H9 (cell line): ENCODE measurements around the gene DENND1A. TPM values are rescaled to one million over a fixed set of nuclear protein-coding genes. Genes with fewer than 3 reads are reported as not detected.

Source experiments
- DNase-seq: peaks from one replicate; pipeline ENCODE4 v3.0.0-alpha.2; 2017
- H2AFZ ChIP-seq: one replicate; pipeline ENCODE4 v1.6.1; 2013; ENCODE audit warnings: mild to moderate bottlenecking, low read length, control low read depth, moderate library complexity
- H2AK5ac ChIP-seq: 2 replicates; pipeline ENCODE4 v1.6.1; 2013; ENCODE audit warnings: low read length, control low read depth, mixed read lengths; ENCODE audit not compliant: insufficient read length
- H2BK120ac ChIP-seq: one replicate; pipeline ENCODE4 v1.6.1; 2013; ENCODE audit warnings: low read depth, mild to moderate bottlenecking, low read length, control low read depth, inconsistent platforms; ENCODE audit not compliant: poor library complexity, severe bottlenecking
- H2BK12ac ChIP-seq: 2 replicates; pipeline ENCODE4 v1.6.1; 2013; ENCODE audit warnings: low read length, control low read depth, mixed read lengths, low read depth; ENCODE audit not compliant: insufficient read length
- H2BK15ac ChIP-seq: 2 replicates; pipeline ENCODE4 v1.6.1; 2013; ENCODE audit warnings: low read depth, low read length, control low read depth
- H2BK20ac ChIP-seq: one replicate; pipeline ENCODE4 v1.6.1; 2013; ENCODE audit warnings: low read depth, mild to moderate bottlenecking, low read length, control low read depth, inconsistent platforms; ENCODE audit not compliant: poor library complexity, severe bottlenecking
- H2BK5ac ChIP-seq: 2 replicates; pipeline ENCODE4 v1.6.1; 2013; ENCODE audit warnings: low read length, control low read depth, mixed read lengths; ENCODE audit not compliant: insufficient read length
- H3K14ac ChIP-seq: 2 replicates; pipeline ENCODE4 v1.6.1; 2013; ENCODE audit warnings: low read length, control low read depth; ENCODE audit not compliant: insufficient read depth
- H3K18ac ChIP-seq: 2 replicates; pipeline ENCODE4 v1.6.1; 2013; ENCODE audit warnings: low read depth, mild to moderate bottlenecking, mixed read lengths, low read length, control low read depth; ENCODE audit not compliant: insufficient read length
- H3K23ac ChIP-seq: 2 replicates; pipeline ENCODE4 v1.6.1; 2013; ENCODE audit warnings: low read length, control low read depth, mixed read lengths, low read depth; ENCODE audit not compliant: insufficient read length
- H3K23me2 ChIP-seq: 2 replicates; pipeline ENCODE4 v1.6.1; 2013; ENCODE audit warnings: low read depth, mild to moderate bottlenecking, mixed read lengths, low read length, control low read depth; ENCODE audit not compliant: insufficient read length, poor library complexity, severe bottlenecking
- H3K27ac ChIP-seq: 2 replicates; pipeline ENCODE4 v1.5.1; 2013; ENCODE audit warnings: low read length, control low read depth, mixed read lengths, low read depth; ENCODE audit not compliant: insufficient read length
- H3K27me3 ChIP-seq: 2 replicates; pipeline ENCODE4 v1.6.1; 2013; ENCODE audit warnings: low read length, control low read depth, inconsistent platforms; ENCODE audit not compliant: insufficient read depth
- H3K4ac ChIP-seq: 2 replicates; pipeline ENCODE4 v1.6.1; 2013; ENCODE audit warnings: low read depth, mild to moderate bottlenecking, control low read depth, inconsistent platforms, low read length, moderate library complexity
- H3K4me1 ChIP-seq: 2 replicates; pipeline ENCODE4 v1.6.1; 2013; ENCODE audit warnings: low read length, control low read depth, inconsistent platforms; ENCODE audit not compliant: insufficient read depth
- H3K4me2 ChIP-seq: 2 replicates; pipeline ENCODE4 v1.6.1; 2013; ENCODE audit warnings: low read length, control low read depth, mixed read lengths; ENCODE audit not compliant: insufficient read length, insufficient read depth
- H3K56ac ChIP-seq: 2 replicates; pipeline ENCODE4 v1.6.1; 2013; ENCODE audit warnings: low read depth, mild to moderate bottlenecking, mixed read lengths, low read length, control low read depth; ENCODE audit not compliant: insufficient read length
- H3K79me1 ChIP-seq: 2 replicates; pipeline ENCODE4 v1.6.1; 2013; ENCODE audit warnings: low read depth, mild to moderate bottlenecking, moderate library complexity, low read length, control low read depth, inconsistent platforms; ENCODE audit not compliant: insufficient read depth, poor library complexity, severe bottlenecking
- H3K79me2 ChIP-seq: 2 replicates; pipeline ENCODE4 v1.6.1; 2013; ENCODE audit warnings: low read length, control low read depth, inconsistent platforms; ENCODE audit not compliant: insufficient read depth
- H3K9ac ChIP-seq: 2 replicates; pipeline ENCODE4 v1.6.1; 2013; ENCODE audit warnings: low read length, control low read depth, mixed read lengths; ENCODE audit not compliant: insufficient read length; ENCODE audit errors: extremely low read depth
- H3K9me3 ChIP-seq: one replicate; pipeline ENCODE4 v1.6.1; 2013; ENCODE audit warnings: low read depth, low read length, inconsistent platforms; ENCODE audit not compliant: control insufficient read depth
- H3T11ph ChIP-seq: one replicate; pipeline ENCODE4 v1.6.1; 2013; ENCODE audit warnings: mild to moderate bottlenecking, low read length, control low read depth, inconsistent platforms
- H4K20me1 ChIP-seq: one replicate; pipeline ENCODE4 v1.6.1; 2013; ENCODE audit not compliant: control insufficient read depth, insufficient read length, insufficient read depth
- H4K5ac ChIP-seq: 2 replicates; pipeline ENCODE4 v1.6.1; 2013; ENCODE audit warnings: low read depth, mild to moderate bottlenecking, mixed read lengths, low read length, control low read depth; ENCODE audit not compliant: insufficient read length
- H4K8ac ChIP-seq: replicated peaks from 2 replicates; pipeline ENCODE4 v1.6.1; 2013; ENCODE audit warnings: low read length, control low read depth, mixed read lengths, low read depth; ENCODE audit not compliant: insufficient read length
- H4K91ac ChIP-seq: 2 replicates; pipeline ENCODE4 v1.6.1; 2013; ENCODE audit warnings: low read depth, mild to moderate bottlenecking, moderate library complexity, mixed read lengths, low read length, control low read depth; ENCODE audit not compliant: insufficient read length
- H3K27ac Mint-ChIP-seq, 3 experiments: 2 replicates in 2 of 3; 3 replicates in 1 of 3; pipeline ENCODE4 v1.8.0; 2020 to 2021; ENCODE audit warnings: mixed read lengths in 3 of 3, mild to moderate bottlenecking in 1 of 3, moderate library complexity in 1 of 3
- H3K27me3 Mint-ChIP-seq: 2 replicates; pipeline ENCODE4 v1.8.0; 2021; ENCODE audit warnings: low read depth, mild to moderate bottlenecking, moderate library complexity, mixed read lengths
- H3K36me3 Mint-ChIP-seq, 3 experiments: 2 replicates in 2 of 3; 3 replicates in 1 of 3; pipeline ENCODE4 v1.8.0; 2020 to 2021; ENCODE audit warnings: low read depth in 3 of 3, mixed read lengths in 3 of 3; ENCODE audit not compliant: insufficient read depth in 1 of 3
- H3K4me1 Mint-ChIP-seq, 2 experiments: 2 replicates each; pipeline ENCODE4 v1.8.0; 2020; ENCODE audit warnings: mixed read lengths in 2 of 2
- H3K4me3 Mint-ChIP-seq, 2 experiments: 2 replicates in 1 of 2; 3 replicates in 1 of 2; pipeline ENCODE4 v1.8.0; 2020 to 2021; ENCODE audit warnings: mild to moderate bottlenecking in 2 of 2, mixed read lengths in 2 of 2, moderate library complexity in 1 of 2
- H3K9me3 Mint-ChIP-seq, 2 experiments: 2 replicates in 1 of 2; 3 replicates in 1 of 2; pipeline ENCODE4 v1.8.0; 2020; ENCODE audit warnings: mild to moderate bottlenecking in 2 of 2, mixed read lengths in 2 of 2, moderate library complexity in 1 of 2
- CTCF ChIP-seq: fragments of 200-600 bp; sonication (generic); conservative IDR thresholded peaks from 3 replicates; pipeline ENCODE4 v1.8.0; 2021; ENCODE audit warnings: antibody characterized with exemption, mild to moderate bottlenecking
- WGBS: extraction: QIAGEN DNeasy Blood & Tissue Kit; methylation state at CpG from one replicate; pipeline ENCODE4 v1.1.7; 2013; ENCODE audit warnings: missing lambda C conversion rate, low lambda C conversion rate, mixed read lengths; ENCODE audit not compliant: insufficient read length; ENCODE audit errors: extremely low coverage; 5-methylcytosine and 5-hydroxymethylcytosine counted together
- total RNA-seq: library from RNA; stranded (reverse); gene quantifications from 2 replicates; pipeline ENCODE4 v1.2.1, GENCODE V29; 2021

DENND1A gene
- total RNA-seq, 1 experiment from 2014 or later: 20.4 TPM

- H3K79me1 ChIP-seq: peaks cover 3% of the 10 kb centered on the region
- Mint-ChIP-seq H3K4me3 (no peak overlapping the region), H3K36me3 (peaks cover 4 to 15% (median 14%) of the 10 kb centered on the region in 3 experiments), H3K4me1 (peaks cover 49% of the 10 kb centered on the region in 2 experiments), H3K9me3 (peaks cover 10 to 12% of the 10 kb centered on the region in 2 experiments), H3K27ac (no peak overlapping the region), H3K27me3 (peaks cover 8% of the 10 kb centered on the region)
- H3K18ac ChIP-seq: no peak overlapping the region
- H4K5ac ChIP-seq: no peak overlapping the region
- H3K9me3 ChIP-seq: no peaks in the 10 kb centered on the region
- H3K23me2 ChIP-seq: peaks cover 10% of the 10 kb centered on the region
- H3K4me1 ChIP-seq: peaks cover 20% of the 10 kb centered on the region
- H4K20me1 ChIP-seq: no peaks in the 10 kb centered on the region
- no peak overlapping the region for H3K4ac ChIP-seq
- H4K8ac ChIP-seq: no peak overlapping the region
- H2BK12ac ChIP-seq: no peak overlapping the region
- H3K14ac ChIP-seq: no peak overlapping the region
- peaks cover 5% of the 10 kb centered on the region; the same call in 1 of the 2 replicates for H3K79me2 ChIP-seq
- no peaks in the 10 kb centered on the region for H3K27me3 ChIP-seq
- no CpG with 5 or more reads among the region's 2 CpGs for WGBS
- H3K9ac ChIP-seq: no peak overlapping the region
- H2BK20ac ChIP-seq: no peak overlapping the region
- DNase-seq: no peak
- H2BK15ac ChIP-seq: no peak overlapping the region
- no peak overlapping the region for H3K27ac ChIP-seq
- H3K23ac ChIP-seq: no peak overlapping the region
- no peak overlapping the region for H3K56ac ChIP-seq
- no peak for TF ChIP-seq CTCF
- H2BK5ac ChIP-seq: no peak overlapping the region
- H2BK120ac ChIP-seq: no peak overlapping the region
- no peak overlapping the region for H3T11ph ChIP-seq
- no peak overlapping the region for H4K91ac ChIP-seq
- no peak overlapping the region for H2AK5ac ChIP-seq
- H3K4me2 ChIP-seq: no peak overlapping the region
- no peak overlapping the region for H2AFZ ChIP-seq
Measured at GRCh38 chr9:123925819-123926218, 4.1 kb downstream of the DENND1A start.
